Measurements from ENCODE around the gene MMP3. TPM values are rescaled to one million over a fixed set of nuclear protein-coding genes. Genes with fewer than 3 reads are reported as not detected.
"Not testable (repeated sequence)": the region's sequence is repeated elsewhere in the genome, so short reads cannot be mapped to it uniquely, and the experiment has no call there.

The MMP3 gene
- polyA plus RNA-seq (ENCODE audit: insufficient read length in 3 of 3): under 1 TPM in 1 of 3 donors, not detected in 2; 0.06 TPM

DNA sequence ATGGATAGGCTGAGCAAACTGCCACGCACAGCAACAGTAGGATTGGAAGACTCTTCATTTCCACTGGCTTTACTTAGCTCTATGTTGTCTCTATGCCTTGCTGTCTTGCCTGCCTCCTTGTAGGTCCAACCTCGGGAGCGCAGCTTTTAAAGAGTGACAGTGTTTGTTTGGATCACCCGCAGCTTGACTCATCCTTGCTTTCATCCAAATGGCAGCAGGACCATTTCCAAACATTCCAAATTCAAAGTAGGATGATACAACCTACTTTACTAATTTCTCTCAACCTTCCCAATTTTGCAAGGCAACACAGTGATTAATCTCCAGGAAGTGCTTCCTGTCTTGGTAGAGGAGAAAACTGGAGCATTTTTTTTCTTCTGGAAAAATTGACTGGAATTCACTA, at the start of gene MMP3:
Gene MMP3, minus strand, starts transcription at position 121 of the 400 bp plus-strand sequence. Its CDS starts 63 bp downstream, at position 58.
- no peak for DNase-seq (ENCODE audit: low read depth in 3 of 3, low spot score in 2 of 3)

GRCh38 chr11:102891736-102892135, 48.3 kb upstream of the MMP3 start:
- no peak for DNase-seq (ENCODE audit: low read depth in 3 of 3, low spot score in 2 of 3)

DNA sequence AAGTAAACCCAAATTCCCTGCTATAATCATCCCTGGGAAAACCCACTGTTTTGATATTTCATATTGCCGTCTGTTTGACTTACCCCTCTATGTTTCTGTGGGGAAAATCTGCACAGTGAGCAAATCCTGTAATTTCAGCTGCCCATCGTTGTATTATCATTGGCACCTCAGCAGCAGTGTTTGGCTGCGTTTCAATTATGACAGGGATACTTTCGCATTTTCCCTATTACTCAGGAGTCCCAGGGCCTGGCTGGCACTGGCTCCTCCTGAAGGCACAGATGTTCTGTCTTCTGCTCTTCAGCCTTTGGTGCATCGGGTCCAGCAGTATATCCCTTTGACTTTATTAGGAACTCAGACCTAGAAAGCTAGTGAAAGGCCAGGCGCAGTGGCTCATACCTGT, 43.6 kb upstream of the MMP3 start:
- DNase-seq (ENCODE audit: low read depth in 3 of 3, low spot score in 2 of 3): no peak

DNA sequence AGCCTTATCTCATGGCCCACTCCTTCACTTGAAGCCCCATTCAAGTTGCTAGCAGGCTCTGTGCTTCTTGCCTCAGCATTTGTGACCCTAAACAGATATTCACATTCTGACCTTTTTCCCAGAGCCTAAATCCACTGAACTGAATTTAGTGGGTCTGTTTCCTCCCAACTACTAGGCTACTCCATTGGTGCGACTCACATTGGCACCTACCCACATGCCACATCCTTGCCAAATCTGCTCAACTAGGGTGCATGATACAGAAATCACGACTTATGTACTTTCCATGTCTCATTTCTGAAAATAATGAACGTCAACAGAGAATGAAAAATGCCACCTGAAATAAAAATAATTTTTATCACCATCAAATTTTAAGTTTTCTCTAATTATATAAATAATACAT, 39.7 kb upstream of the MMP3 start:
- DNase-seq (ENCODE audit: low read depth in 3 of 3, low spot score in 2 of 3): no peak

DNA sequence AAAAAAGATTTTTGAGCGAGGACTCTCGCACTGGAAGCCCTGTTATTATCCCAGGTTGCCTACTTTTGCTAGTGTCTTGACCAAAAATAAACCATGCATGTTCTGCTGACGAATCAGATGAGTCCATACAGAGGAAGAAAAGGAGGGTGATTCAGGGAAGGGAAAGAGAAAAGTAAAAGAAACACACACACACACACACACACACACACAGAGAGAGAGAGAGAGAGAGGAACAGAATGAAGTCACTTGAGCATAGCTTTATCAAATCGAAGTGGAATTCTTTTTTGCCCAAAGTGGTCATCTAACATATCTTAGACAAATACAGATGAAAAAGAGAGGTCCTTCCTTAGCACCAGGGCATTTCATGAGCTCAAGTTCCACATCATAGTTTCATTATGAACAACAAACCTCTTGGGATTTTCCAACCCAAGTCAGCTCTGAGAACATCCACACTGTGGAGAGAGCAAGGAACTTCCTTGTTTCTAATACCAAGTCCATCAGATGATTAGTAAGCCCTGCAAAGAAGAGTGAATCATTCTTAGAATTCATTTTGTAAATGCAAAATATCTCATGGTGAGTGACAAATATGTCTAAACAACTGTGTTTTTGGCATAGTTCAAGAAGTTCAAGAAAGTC, 39.1 kb upstream of the MMP3 start:
- no peak for DNase-seq (ENCODE audit: low read depth in 3 of 3, low spot score in 2 of 3)

DNA sequence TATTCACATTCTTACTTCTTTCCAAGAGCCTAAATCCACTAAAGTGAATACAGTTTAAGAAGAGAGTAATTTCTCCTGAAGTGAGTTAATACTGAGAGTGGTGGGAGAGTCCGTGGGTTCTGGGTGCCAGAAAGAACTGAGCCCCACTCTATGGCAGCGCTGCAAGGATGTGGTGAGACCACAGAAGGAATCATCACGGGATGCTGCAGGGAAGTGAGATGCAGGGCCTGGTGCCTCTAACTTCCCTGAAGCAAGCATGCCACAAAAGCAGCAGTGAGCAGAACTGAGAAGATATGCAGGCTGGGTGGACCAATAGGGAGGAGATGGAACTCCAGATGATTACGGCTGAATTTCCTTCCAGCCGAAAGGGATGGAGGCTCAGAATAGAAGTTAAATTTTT, 36.4 kb upstream of the MMP3 start:
- DNase-seq (ENCODE audit: low read depth in 3 of 3, low spot score in 2 of 3): no peak

DNA sequence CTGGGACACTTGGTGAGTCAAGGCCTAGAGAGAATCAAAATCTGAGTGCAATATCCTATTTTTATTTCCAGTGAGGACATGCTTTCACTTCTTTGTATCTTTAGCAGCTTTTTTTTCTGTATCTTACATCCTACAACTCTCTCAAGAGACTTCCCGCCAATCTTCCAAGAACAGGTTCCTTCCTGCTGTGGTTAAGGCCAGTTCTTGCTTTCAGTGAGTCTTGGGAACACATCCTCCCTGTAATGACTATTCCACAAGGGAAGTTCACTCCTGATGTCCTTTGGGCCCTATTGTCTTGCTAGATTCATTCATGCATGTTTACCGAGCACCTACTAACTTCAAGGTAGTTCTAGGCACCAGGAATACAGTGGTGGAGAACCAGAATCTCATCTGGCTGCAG, 35.2 kb upstream of the MMP3 start:
- DNase-seq (ENCODE audit: low read depth in 3 of 3, low spot score in 2 of 3): no peak

DNA sequence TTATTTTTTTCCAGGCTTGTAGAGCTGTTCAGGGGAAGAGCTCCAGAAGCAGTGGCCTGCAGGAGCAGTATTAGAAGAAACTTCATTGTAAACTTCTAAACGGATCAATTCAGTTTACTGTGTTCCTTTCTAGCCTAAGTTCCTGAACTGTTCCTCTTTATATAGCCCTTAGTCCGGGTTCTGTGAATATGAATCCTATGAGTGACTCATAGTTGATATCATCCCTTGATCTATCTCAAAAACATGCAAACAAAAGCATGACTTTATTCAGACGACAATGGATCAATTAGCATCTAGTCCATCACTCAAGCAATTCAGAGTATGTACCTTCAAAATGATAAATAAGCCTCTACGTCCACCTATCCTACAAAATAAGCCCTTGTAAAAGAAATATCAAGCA, 31.4 kb upstream of the MMP3 start, which contains the start of gene MMP12:
Gene MMP12, minus strand, starts transcription at position 131 of the 400 bp plus-strand sequence. Its CDS starts 45 bp downstream, at position 86.
- no peak for DNase-seq (ENCODE audit: low read depth in 3 of 3, low spot score in 2 of 3)

DNA sequence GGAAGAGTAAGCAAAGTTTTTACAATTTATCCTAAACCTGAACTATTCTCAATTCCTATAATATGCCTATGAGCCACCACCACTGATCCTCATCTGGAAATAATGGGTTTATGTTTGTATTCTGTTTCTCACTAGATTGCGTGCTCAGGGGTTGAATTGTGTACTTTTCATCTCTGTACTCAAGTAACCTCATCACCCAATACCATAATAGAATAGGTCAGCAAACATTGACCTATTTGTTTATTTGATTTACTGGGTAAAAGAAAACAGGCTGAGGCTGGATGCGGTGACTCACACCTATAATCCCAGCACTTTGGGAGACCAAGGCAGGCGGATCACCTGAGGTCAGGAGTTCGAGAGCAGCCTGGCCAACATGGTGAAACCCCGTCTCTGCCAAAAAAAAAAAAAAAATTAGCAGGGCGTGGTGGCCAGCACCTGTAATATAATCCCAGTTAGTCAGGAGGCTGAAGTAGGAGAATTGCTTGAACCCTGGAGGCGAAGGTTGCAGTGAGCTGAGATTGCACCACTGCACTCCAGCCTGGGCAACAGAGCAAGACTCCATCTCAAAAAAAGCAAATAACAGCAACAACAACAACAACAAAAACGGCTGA, 26.1 kb upstream of the MMP3 start:
- not testable (repeated sequence) for DNase-seq (ENCODE audit: low read depth in 3 of 3, low spot score in 2 of 3)

DNA sequence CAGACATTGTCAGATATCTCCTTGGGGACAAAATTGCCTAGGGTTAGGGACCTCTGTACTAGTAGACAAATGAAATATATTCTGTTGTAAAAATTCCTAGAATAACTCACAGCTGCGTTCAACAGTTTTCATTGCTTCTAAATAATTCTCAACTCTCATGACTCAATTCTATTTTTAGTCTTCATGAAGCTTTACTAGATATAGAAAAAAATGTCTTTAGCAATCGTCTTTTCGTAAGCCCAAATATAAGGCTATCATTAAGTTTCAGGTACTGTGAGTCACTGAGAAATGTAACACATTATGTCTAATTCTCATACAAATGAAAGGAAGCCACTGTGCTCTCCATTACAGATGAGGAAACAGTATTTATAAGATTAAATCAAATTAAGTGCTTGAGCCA, 24.9 kb upstream of the MMP3 start:
- peak in 1 of 3 donors; percentile 6 for DNase-seq (ENCODE audit: low read depth in 3 of 3, low spot score in 2 of 3)

DNA sequence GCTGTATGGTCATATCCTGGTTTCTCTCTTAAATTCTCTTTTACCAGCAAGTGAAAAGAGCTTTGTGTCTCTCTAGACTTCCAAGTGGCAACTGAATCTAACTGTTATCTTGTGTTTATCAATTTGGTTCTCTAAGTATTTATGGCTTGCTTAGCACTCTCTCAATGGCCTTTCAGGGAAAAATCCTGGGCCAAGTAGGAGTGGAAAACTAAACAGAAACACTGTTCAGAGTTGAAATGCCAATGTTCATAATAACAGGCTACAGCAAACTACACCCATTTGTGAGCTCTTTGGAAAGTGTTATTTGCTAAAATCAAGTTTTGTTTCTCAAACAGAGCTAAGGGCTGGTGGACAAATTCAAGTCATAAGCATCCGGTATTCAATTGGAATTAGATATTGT, 21.3 kb upstream of the MMP3 start:
- DNase-seq (ENCODE audit: low read depth in 3 of 3, low spot score in 2 of 3): no peak

GRCh38 chr11:102853956-102854355, 10.5 kb upstream of the MMP3 start:
- DNase-seq (ENCODE audit: low read depth in 3 of 3, low spot score in 2 of 3): no peak

GRCh38 chr11:102853055-102853454, 9.6 kb upstream of the MMP3 start:
- DNase-seq (ENCODE audit: low read depth in 3 of 3, low spot score in 2 of 3): no peak

DNA sequence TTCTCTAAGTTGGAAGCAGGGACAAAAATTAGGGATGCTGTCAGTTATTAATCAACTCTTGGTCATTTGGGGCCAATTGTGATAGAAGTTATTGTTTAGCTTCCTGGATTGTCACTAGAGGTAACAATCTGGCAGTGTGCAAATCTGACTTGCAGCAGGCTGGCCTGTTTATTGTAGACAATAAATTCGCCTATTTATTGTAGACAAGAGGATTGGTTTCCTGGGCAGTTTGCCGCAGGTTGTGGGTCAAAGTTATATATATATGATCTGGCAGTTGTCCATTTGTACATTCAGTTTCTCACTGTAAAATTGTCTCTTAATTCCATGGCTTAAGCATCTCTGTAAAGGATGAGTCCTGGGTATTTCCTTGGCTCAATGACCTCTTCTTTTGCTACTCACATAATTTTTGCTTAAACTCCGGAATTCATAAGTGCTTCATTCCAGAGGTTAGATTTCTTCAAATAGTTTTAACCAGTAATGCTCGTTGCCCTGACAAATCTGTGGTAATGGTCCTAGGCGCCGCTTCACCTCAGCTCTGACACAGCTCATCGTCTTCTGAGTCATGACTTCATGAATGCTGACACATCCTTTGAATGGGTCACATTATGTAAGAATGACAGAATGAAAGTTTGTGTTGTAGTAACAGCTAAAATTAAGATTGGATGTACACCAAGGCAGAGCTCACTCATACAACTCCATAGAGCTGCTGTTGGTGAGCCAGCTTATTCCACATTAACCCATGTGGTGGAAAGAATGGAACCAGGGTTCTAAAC, 7.8 kb upstream of the MMP3 start:
- DNase-seq (ENCODE audit: low read depth in 3 of 3, low spot score in 2 of 3): no peak

GRCh38 chr11:102849311-102849710, 5.9 kb upstream of the MMP3 start:
- DNase-seq (ENCODE audit: low read depth in 3 of 3, low spot score in 2 of 3): no peak

GRCh38 chr11:102846292-102846691, 2.9 kb upstream of the MMP3 start:
- DNase-seq (ENCODE audit: low read depth in 3 of 3, low spot score in 2 of 3): no peak

- DNase-seq (ENCODE audit: low read depth in 3 of 3, low spot score in 2 of 3): no peak
Observed at GRCh38 chr11:102842930-102843329, 479 bp downstream of the MMP3 start.

DNA sequence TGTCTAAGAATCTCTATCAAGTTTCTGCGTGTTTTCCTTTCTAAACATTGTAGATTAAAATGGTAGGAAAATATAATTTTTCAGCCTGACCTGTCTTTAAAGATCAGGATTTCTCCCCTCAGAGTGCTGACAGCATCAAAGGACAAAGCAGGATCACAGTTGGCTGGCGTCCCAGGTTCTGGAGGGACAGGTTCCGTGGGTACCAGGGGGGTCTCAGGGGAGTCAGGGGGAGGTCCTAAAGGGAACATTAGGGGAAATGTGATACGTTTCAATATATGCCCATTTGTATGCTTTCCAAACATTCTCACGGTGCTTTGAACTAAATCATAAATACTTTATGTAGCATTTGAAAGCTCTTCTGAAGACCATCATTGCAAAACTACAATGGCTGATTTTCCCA, 3.4 kb downstream of the MMP3 start:
- DNase-seq (ENCODE audit: low read depth in 3 of 3, low spot score in 2 of 3): no peak

DNA sequence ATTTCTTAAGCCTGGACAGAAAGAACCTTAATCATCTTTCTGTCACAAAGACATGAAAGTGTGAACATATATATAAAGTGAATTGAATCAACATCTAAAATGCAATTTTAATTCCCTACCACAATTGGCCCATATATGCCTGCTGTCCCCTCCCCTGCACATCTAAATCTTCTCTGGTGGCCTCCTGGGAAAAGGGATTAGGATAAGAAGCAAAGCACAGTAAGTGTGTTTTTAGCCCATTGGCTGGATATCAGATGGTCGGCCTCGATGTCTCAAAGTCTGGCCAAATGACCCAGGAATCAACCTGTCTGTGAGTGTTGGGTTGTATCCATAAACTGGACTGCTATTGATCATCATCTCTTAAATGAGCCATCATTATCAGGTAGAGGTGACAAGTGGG, 5.8 kb downstream of the MMP3 start:
- DNase-seq (ENCODE audit: low read depth in 3 of 3, low spot score in 2 of 3): no peak

DNA sequence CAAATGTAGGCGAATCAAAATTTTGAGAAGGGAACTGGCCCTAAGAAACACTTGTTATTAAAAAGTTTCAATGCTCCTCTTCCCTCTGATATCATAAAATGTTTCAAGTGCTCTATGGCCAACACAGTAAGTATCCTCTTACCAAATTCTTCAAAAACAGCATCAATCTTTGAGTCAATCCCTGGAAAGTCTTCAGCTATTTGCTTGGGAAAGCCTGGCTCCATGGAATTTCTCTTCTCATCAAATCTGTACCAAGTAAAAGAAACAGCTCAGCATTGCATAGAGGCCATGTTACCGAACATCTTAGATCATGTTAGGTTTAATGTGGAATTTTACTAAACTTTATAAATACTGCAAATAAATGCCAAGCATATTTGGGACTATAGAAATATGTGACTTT, 6.3 kb downstream of the MMP3 start:
- DNase-seq (ENCODE audit: low read depth in 3 of 3, low spot score in 2 of 3): no peak

GRCh38 chr11:102836290-102836875, 7.0 kb downstream of the MMP3 start:
- no peak for DNase-seq (ENCODE audit: low read depth in 3 of 3, low spot score in 2 of 3)

Data from right renal cortex interstitium (tissue), 3 donors.